Activated CD4-positive, alpha-beta T cell treated with anti-CD3 and anti-CD28 coated beads, Interleukin-2, Interleukin-6, amounts not matched to agents 100 ng/mL and 50 ng/mL, durations not matched to agents 16 hours and 8 hours (primary cell): ENCODE data around the gene STAG3.
"Not testable (repeated sequence)": the region's sequence is repeated elsewhere in the genome, so short reads cannot be mapped to it uniquely, and the experiment has no call there.

Experiments
- DNase-seq: peaks from one replicate; pipeline ENCODE4 v3.0.0-alpha.2; 2020

STAG3 gene

DNA sequence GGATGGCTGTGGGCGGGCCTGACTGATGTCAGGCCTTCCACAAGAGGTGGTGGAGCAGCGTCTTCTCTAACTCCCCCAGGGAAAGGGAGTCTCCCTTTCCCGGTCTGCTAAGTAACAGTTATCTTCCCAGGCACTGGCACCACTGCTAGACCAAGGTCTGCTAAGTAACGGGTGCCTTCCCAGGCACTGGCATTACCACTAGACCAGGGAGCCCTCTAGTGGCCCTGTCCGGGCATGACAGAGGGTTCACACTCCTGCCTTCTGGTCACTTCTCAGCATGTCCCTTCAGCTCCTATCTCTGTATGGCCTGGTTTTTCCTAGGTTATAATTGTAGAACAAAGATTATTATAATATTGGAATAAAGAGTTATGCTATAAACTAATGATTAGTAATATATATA is 40.2 kb downstream of the STAG3 start:
- DNase-seq, result peak; percentile 91

- DNase-seq, result peak; percentile 41
Observed at GRCh38 chr7:100219271-100219737, 41.6 kb downstream of the STAG3 start.

DNA sequence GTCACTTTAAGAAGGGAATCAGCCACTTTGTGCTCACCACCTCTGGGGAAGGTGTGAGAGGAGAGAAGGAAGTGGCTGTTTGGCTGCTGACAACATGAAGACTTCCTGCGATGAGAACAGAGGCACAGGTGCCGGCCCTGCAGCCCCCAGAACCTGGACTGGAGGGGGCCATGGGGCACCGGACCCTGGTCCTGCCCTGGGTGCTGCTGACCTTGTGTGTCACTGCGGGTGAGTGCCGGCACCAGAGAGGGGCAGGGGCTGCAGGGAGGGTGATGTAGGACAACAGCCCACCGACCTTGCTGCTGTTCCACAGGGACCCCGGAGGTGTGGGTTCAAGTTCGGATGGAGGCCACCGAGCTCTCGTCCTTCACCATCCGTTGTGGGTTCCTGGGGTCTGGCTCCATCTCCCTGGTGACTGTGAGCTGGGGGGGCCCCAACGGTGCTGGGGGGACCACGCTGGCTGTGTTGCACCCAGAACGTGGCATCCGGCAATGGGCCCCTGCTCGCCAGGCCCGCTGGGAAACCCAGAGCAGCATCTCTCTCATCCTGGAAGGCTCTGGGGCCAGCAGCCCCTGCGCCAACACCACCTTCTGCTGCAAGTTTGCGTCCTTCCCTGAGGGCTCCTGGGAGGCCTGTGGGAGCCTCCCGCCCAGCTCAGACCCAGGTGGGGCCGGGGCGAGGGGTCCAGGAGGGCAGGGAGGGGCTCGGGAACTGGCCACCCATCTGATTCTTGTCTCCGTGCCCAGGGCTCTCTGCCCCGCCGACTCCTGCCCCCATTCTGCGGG is 42.3 kb downstream of the STAG3 start, which contains the start of gene PVRIG:
TSS of gene PVRIG (plus strand) at position 149 of the 785 bp plus-strand sequence. CDS start at position 171, 22 bp downstream.
- DNase-seq, result peak; percentile 64

DNA sequence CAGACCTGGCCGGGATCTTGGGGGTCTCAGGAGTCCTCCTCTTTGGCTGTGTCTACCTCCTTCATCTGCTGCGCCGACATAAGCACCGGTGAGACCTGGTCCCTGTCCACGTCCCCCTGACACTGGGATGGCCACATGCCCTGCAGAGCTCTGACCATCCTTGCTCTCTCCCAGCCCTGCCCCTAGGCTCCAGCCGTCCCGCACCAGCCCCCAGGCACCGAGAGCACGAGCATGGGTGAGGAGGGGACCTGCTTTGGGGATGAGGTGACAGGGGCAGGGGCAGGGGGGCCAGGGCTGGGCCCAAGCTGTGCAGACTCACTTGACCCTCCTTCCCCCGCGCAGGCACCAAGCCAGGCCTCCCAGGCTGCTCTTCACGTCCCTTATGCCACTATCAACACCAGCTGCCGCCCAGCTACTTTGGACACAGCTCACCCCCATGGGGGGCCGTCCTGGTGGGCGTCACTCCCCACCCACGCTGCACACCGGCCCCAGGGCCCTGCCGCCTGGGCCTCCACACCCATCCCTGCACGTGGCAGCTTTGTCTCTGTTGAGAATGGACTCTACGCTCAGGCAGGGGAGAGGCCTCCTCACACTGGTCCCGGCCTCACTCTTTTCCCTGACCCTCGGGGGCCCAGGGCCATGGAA is 43.0 kb downstream of the STAG3 start:
- peak; percentile 27 for DNase-seq

GRCh38 chr7:100221231-100221718 is 43.6 kb downstream of the STAG3 start:
- DNase-seq, result peak; percentile 88

DNA sequence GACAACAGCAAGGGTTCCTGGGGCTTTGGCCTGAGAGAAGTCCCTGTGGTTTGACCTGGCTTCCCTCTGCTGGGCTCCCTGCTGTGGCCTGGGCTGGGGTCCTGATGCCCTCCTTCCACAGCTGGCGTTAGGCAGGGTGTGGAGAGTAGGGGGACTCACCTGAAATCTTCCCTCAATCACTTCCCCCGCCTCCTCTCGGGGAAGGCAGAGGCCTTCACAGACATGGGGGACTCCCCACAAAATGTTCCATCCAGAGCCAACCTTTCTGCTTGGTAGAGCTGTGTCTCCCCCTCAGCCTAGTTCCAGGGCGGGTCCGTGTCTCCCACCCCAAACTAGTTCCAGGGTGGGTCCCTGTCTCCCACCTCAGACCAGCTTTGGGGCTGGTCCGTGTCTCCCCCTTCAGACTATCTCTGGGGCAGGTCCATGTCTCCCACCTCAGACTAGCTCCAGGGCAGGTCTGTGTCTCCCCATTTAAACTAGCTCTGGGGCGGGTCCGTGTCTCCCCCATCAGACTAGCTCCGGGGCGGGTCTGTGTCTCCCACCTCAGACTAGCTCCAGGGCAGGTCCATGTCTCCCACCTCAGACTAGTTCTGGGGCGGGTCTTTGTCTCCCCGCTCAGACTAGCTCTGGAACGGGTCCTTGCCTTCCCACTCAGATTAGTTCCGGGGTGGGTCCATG is 44.2 kb downstream of the STAG3 start:
- no peak for DNase-seq

DNA sequence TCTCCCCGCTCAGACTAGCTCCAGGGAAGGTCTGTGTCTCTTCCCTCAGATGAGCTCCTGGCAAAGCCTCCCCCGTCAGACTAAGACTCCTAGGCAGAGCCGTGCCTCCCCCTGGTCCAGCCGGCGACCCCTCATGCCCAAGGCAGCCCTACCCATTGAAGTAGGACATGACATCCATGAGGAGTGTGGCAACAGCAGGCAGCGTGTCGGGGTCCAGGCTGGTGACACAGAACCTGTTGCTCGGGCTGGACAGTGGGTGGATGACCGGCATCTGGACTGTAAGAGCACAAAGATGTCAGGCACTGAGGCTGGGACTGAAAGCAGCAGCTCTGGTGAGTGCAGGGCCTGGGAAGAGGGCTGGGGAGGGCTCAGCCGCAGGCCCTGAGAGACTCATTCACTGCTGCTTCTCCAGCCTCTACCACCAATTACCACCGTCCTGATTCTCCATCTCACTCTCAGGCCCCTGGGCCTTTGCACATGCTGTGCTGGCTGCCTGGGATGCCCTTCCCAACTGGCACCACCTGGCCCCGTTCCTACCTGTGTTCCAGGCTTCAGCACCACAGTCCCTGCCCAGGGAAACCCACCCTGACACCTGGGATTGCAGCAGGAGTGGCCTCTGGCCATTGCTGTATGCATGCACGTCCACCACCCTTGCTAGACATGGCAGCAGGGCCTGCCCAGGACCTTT is 44.9 kb downstream of the STAG3 start:
- DNase-seq, result no peak

DNA sequence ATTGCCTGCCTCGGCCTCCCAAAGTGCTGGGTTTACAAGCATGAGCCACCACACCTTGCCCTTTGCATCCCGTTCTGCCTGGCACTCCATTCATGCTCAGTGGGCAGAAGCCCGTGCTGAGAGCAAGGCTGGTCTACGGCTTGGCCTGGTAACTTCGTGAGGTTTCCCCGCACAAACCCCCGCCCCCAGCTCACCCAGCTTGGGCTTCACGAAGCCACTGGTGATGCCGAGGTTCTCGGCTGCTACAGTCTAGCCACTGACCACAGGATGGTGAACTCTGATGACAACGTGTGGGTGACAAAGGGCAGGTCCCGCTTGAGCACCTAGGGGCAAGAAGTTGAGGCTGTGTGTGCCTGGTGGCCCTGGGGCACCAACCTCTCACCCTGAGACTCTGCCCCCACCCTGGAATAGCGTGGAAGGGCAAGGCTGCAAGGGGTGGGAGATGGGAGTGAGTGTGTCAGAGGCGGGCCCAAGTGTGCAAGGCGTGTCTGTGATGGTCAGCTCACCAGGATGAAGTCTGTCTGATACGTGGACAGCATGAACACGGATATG is 45.7 kb downstream of the STAG3 start:
- DNase-seq, result not testable (repeated sequence)

DNA sequence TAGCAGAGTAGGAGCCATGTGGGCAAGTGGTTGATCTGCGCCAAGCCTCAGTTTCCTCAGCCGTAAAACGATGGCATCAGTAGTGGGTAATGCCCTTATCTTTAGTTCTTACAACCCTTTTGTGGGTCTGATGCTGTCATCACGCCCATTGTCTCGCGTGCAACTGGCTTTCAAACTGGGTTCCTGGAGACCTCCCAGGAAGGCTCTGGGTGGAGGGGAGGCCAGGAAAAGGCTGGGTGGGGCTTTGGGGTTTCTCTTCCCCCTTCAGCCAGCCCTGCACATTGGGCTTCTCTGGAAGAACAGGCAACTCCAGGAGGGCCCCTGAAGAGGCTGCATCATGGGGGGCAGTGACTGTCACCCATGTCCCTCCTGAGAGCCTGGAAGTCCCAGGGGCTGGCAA is 47.2 kb downstream of the STAG3 start:
- DNase-seq, result not testable (repeated sequence)

DNA sequence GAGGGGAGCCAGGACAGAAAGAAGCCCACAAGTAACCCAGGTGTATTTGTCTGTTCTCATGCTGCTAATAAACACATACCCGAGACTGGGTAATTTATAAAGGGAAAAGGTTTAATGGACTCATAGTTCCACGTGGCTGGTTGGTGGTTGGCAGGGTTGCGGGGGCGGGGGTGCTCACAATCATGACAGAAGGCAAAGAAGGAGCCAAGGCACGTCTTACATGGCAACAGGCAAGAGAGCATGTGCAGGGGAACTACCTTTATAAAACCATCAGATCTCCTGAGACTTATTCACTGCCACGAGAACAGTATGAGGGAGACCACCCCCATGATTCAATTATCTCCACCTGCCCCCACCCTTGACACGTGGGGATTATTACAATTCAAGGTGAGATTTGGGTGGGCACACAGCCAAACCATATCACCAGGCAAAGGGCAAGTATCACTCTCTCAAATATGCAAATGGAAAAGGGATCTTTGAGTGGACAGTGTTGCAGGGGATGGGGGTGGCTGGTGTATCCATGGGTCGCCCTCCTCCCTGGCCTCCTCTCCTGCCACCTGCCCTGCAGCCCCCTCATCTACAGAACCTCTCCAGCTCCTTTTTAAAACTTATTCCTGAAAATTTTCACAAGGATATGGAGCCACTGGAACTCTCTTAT is 57.1 kb downstream of the STAG3 start:
- not testable (repeated sequence) for DNase-seq

- DNase-seq, result not testable (repeated sequence)
Observed at GRCh38 chr7:100239975-100240374, 62.3 kb downstream of the STAG3 start.

GRCh38 chr7:100243385-100243784 is 65.7 kb downstream of the STAG3 start:
- peak; percentile 83 for DNase-seq

- DNase-seq, result not testable (repeated sequence)
Observed at GRCh38 chr7:100244988-100245605, 67.4 kb downstream of the STAG3 start.

GRCh38 chr7:100246121-100246864 is 68.6 kb downstream of the STAG3 start:
- DNase-seq, result not testable (repeated sequence)

DNA sequence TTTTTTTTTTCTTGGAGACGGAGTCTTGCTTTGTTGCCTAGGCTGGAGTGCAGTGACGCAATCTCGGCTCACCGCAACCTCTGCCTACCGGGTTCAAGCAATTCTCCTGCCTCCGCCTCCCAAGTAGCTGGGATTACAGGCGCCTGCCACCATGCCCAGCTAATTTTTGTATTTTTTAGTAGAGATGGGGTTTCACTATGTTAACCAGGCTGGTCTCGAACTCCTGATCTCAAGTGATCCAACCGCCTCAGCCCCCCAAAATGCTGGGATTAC is 69.1 kb downstream of the STAG3 start:
- not testable (repeated sequence) for DNase-seq

- DNase-seq, result no peak
Observed at GRCh38 chr7:100247152-100247757, 69.5 kb downstream of the STAG3 start.

DNA sequence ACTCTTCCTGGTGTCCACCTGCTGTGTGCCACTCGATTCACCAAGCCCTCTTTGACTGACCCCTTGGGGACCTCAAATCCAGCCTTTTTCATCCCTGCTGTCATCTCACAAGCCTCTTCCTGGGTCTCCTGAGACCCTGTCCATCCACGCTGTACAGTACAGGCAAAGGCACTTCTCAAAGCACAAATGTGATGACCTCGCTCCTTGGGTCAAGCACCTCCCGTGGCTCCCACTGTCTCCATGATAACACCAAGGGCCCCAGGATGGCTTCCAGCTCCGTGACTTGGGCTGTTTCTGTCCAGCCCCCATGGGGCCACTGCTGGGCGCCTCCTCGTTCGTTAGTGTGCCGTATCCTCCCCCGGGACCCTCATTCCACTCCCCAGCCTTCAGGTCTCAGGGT is 70.8 kb downstream of the STAG3 start:
- no peak for DNase-seq

DNA sequence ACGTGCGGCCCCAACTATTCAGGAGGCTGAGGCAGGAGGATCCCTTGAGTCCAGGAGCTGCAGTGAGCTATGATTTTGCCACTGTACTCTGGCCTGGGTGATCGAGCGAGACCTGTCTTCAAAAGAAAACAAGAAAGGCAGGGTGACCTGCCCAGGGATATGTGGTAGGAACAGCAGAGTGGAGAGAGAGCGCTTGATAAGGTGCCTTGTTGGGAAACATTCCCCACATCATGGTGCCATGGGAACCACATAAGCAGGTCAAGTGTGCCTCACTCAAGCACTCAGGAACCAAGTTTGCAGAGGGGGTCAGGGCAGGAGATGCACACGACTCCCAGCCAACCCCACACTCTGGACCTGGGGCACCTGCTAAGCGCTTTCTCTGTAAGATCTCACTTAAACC is 79.3 kb downstream of the STAG3 start:
- no peak for DNase-seq

DNA sequence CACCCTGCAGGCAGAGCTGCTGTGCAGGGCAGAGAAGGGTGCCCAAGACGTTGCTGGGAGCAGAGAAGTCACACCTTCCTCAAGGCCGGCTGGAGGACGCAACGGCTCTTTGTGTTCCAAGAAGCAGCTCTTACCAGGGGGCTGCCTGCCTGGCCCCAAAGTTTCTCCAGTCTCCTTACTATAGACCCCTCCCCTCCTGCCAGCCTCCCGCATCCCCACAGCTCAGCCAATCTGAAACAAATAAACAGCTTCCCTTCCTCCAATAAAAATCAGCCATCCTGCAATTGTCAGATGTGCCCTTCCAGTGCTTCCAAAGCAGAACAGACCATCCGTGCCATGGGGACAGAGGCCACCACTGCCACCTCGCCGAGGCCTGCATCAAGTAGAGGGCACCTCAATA is 82.3 kb downstream of the STAG3 start:
- not testable (repeated sequence) for DNase-seq

DNA sequence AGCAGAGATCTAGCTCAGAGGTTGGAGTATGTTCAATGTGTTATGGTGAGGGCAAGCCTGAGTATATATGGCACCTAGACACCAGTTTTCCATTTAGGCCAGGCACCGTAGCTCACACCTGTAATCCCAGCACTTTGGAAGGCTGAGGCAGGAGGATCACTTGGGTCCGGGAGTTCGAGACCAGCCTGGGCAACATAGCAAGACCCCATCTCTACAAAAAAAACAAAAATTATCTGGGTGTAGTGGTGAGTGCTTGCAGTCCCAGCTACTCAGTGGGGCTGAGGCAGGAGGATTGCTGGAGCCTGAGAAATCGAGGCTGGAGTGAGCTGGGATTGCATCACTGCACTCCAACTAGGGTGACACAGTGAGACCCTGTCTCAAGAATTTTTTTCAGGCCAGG is 85.2 kb downstream of the STAG3 start:
- DNase-seq, result not testable (repeated sequence)
